NCI-H1694 treated with DMSO at 0.1 percent for 48 hours (cell line): ENCODE results near the gene NIN.
"Not testable (repeated sequence)": the region's sequence is repeated elsewhere in the genome, so short reads cannot be mapped to it uniquely, and the experiment has no call there.

ENCODE experiments used
- DNase-seq: peaks from one replicate; lab custom pipeline; 2025; lab: John Stamatoyannopoulos, UW

Gene NIN

DNA sequence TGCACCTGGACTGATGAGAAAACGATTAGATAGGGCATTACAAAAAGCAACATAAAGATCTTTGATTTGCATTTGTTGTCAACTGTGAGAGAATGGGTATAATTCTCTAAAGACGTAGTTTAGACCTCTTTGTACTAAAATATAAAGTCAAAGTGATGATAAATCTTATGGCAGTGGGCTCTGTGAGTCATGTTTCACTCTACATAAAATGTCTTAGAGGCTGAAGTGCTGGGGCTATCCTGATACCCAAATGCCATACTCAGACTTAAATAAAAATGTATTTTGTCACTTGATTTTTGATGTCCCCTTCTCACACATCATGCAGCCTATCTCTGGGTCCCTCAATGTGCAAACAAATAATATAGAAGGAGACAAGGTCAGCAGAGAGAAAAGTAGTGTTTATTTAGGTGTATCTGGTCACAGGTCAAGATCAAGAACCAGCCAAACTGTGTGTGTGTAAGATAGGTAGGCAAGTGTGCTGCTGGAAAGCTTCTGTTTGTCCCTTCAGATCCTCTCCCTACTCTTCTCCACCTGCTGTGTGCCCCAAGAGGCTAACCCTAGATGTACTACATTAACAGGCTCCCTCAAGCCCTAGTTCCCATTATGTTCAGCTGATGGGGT lies 7.0 kb upstream of the NIN start:
- DNase-seq, result no peak

GRCh38 chr14:50837271-50837670 lies 6.3 kb upstream of the NIN start:
- no peak for DNase-seq

DNA sequence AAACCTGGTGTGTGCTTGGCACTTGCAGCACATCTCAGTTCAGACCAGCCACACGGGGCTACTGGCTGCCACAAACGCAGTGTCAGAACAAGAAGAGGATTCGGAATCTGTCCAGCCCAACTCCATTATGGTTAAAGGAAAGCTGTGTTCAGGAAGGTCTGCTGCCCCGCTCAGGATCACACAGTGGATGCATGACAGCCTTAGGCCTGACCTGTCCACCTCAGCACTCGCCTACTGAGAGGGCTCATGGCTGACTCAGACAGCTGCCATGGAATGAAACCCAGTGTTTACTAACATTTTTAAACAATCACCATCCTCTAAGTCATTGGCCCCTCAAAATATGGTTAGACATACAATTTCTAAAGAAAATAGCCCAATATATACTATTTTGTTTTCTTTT lies 5.6 kb upstream of the NIN start:
- DNase-seq, result no peak

GRCh38 chr14:50835280-50835679 lies 4.3 kb upstream of the NIN start:
- no peak for DNase-seq

DNA sequence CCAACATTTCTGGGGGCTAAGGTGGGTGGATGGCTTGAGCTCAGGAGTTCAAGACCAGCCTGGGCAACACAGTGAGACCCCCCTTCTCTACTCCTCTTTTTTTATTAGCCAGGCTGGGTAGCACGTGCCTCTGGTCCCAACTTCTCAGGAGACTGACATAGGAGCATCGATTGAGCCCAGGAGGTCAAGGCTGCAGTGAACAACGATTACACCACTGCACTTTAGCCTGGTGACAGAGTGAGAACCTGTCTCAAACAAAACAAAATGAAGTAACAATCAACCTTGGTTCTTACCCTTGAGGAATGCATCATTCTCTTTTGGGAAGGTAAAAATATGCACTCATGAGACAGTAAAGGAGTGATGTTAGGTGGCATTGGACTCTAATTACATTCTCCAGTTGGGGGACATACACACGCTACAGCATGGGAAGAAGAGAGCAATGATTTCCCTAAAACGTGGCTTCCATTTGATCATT lies 3.9 kb upstream of the NIN start:
- no peak for DNase-seq

DNA sequence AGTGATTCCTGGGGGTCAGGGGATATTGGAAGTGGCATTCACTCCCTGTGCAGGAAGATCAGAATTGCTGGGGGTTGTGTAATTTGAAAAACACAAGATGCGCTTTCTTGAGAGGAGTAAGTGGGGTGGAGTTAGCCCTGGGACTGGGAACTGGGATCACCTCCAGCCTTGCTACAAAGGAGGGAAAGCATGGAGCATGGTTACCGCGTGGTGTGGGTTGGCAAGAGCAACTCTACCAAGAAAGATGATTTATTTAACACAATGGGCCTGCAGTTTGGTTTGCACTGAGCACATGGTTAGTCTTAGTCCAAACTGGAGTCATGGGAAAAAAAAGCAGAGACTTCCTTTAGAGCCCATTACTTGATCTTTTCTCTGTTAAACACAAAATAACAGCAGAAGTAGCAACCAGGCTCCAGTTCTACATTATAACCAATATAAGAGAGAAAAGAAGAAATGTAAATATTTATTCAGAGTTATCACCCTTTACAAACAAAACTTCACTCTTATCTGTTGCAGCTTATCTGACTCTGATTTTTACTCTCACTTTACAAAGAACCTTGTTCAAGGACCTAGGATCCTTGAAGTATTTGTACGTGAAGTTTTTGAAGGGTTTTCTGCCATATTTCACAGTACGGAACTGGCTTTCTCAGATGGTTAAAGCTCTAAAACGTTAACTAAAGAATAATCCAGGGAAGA lies 2.1 kb upstream of the NIN start:
- no peak for DNase-seq

GRCh38 chr14:50831726-50832168 lies 785 bp upstream of the NIN start:
- DNase-seq, result no peak

DNA sequence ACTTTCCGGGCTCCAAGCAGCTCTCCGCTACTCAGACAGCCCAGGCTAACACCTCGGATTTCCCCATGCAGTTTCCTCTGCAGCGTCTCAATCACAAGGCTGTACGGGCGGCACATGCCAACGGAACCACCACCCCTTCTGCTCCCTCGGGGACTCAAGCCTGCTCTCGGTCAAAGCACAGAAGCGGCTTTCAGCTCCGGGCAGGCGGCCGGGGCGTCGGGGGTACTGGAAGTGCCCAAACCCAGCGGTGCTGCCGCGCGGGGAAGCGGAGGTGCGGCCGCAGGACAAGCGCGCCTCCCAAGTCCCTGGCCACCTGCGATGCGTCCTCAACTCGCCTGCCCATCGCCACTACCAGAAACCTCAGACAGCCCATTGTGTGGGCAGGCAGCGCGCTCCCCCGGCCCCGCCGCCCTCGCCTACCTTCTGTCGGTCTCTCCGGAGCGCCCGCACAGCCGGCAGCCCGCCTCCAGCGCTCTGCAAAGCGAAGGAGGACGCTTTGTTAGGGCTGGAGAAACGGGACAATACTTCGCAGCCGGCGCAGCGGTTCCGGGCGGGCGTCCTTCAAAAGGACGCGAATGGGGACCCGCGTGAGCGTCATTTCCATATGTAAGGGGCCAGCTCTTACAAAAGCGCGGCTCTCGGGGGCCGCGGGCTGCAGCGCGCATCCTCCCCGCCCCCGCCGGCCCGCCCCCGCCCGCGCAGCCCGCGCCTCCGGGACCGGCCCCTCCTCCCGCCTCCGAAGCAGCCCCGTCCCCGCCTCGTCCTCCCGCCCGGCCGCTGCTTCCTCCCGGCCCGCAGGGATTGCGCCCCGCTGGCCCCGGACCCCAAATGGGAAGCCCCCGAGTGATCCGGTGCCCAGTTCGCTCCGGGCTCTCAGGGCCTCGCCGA lies 674 bp downstream of the NIN start:
- peak; percentile 62 for DNase-seq

- peak; percentile 62 for DNase-seq
Observed at GRCh38 chr14:50829489-50830043, 1.4 kb downstream of the NIN start.

DNA sequence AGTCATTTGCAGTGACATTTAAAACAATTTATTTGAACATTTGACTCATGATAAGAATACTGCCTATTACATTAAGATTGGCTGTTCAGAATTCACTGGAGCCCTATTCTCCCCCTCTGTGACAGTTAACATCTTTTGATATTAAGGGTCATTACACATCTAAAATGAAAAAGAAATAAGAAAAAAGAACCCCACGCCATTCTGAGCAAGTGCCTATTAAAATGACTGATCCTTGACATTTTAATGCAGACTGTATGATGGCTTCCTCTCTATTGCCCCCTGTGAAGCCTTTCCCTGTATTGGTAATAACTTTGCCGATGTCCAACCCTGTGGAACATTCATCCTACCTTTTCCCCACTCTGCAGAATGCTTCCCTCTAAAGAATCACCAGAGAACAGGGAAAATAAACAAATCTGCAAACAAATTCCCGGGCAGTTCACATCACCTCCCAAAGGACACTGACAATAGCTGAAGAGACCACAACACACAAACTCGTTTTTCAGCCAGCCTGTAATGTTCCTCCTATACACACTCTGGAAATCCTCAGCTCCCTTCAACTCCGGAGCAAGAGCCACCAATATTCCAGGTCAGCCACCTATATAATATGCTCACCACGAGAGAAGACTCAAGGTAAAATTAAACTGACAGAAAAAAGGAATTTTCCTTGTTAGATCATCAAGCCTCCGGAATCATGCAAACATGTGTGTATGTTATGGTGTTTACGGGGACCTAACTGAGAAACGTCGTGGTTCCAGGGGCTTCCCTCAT lies 2.1 kb downstream of the NIN start:
- no peak for DNase-seq

DNA sequence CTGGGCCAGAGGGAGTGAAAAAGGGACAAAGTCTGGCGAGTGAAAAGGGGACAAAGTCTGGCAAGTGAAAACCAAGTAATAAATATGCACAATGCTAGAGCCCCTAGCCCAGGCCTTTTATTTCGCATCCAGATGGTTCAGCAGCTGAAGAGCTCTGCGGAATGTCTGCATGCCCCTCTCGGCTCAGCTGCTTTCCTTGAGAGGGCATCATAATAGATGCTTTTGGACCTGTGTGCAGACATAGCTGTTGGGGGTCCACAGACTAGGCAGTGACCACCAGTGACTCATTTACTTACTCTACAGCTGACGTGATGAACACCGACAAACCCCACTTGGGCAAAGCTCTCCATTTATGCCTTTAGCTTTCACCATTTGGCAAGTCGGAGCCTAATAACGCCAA lies 4.3 kb downstream of the NIN start:
- DNase-seq, result no peak

GRCh38 chr14:50825307-50825706 lies 5.7 kb downstream of the NIN start:
- DNase-seq, result no peak

DNA sequence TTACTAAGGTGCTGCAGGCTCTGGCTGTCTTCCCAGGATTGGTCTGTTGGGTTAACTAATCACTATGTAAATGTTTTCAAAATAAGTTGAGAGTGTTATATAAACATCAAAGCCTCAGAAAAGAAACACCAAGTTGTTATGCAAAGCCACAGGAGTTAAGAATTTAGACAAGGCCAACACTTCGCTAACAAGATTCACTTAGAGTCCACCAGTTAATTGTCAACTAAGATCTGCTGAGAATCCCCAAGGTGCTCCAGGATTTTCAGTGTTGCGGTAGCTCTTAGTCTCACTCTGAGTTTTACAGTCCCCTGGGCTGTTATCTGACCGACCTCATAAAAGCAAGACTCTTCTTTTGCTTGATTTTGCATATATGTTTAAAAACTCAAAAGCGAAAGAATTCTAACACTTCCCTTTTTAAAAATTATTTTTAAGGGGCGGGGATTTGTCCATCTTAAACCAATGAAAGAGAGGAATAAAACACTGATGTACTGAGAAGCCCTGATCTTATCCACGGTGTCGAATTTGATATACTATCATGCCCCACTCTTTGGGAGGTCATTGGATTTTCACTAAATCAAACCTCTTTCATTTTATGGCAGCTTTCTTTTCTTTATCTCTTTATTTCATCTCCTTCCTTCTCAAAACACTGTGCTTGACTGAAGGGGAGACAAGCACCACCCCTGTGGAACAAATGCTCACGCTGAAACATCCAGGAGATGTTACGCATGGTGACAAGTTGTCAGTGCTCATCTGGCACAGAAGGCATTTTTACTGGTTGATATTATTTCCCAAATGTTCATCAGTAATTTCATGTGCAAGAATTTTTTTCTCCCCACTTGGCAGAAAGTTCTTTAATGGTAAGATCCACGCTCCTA lies 7.0 kb downstream of the NIN start:
- no peak for DNase-seq

DNA sequence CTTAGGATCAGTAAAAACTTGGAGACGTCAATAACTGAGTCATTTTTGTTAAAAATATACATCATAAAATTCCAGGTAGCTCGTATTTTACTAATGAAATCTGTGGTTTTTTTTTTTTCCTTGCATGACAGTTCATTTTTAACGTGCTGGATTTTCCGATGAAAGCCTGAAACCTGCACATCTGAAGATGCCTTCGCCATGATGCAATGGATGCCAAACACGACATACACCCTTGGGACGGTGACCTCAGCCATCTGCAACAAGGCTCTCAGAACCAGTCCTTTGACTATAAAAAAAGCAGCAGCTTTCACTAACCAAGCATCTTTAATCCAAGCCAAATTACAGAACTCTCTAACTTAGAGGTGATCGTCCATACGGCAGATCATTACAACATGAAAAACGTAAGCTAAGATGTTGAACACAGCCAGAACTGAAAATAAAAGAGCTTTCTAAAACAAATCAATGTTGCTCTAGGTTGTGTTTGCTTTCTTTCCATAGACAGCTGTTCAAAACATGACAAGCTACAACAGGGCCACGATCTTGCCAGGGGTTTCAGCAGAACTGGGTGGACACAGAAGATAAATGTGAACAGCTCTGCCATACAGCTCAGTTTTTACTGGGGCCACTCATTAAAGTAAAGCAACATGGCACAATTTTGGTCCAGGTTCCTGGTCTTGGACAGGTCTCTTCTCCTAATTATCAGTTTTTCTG lies 7.8 kb downstream of the NIN start:
- peak; percentile 17 for DNase-seq

- no peak for DNase-seq
Observed at GRCh38 chr14:50822501-50823042, 8.4 kb downstream of the NIN start.

DNA sequence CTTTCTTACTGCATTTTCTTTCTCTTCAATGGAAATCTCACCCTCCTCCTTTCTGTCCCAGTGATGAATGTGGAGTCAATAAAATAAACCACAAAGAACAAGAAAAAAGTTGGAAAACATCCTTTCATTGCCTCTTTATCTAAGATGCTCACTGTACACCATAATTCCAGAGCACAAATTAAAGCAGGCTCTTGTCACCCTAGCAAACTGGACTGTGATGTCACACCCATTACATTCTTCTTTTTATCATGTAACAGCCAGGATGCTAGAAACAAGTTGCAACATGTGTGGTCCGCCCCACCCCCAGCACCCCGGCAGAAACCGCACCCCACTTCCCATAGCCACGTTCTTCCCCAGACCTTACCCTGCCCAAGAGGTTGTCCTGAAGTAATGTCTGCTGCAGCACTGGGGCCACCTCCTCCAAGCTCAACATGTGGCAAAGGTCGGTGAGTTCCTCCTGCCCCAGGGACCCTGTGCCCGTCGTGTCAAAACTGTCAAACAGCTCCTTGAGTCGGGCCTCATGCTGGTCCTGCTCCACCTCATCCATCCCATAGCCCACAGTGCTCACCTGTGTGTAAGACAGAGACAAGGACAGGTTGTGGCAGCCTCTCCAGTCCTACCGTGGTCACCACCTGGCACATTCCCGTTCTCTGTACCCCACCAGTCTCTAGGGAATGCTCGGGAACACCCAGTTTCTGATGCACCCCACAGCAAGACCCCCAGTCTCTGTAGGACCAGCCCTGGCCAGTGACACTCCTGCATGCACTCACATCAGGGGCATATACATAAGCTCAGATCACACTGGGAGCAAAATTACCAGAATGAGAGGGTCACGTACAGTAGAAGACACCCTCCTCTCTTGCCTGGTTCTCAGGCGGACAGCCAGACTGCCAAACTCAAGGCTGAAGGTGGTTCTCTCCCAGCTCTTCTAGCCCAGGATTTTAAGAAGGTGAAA lies 9.2 kb downstream of the NIN start:
- no peak for DNase-seq

GRCh38 chr14:50820786-50821509 lies 10.0 kb downstream of the NIN start:
- no peak for DNase-seq

DNA sequence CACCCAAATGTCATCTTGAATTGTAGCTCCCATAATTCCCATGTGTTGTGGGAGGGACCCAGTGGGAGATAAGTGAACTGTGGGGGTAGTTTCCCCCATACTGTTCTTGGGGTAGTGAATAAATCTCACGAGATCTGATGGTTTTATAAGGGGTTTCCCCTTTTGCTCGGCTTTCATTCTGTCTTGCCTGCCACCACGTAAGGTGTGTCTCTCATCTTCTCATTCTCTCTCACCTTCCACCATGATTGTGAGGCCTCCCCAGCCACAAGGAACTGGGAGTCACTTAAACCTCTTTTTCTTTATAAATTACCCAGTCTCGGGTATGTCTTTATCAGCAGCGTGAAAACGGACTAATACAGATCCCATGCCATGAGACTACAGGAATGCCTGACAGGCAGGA lies 11.7 kb downstream of the NIN start:
- DNase-seq, result not testable (repeated sequence)
